Esophagus (tissue), 2 donors: ENCODE measurements around the gene THSD4. TPM values are rescaled to one million over a fixed set of nuclear protein-coding genes. Genes with fewer than 3 reads are reported as not detected.

Experiments used
- H3K27ac ChIP-seq, 2 donors: one replicate each; pipeline ENCODE4 v1.5.1; 2013; ENCODE audit warnings: low read depth in 2 of 2, mild to moderate bottlenecking in 2 of 2, inconsistent platforms in 1 of 2, low read length in 1 of 2, moderate library complexity in 1 of 2
- H3K27me3 ChIP-seq, 2 donors: one replicate each; pipeline ENCODE4 v1.6.1; 2013; ENCODE audit warnings: low read length in 2 of 2, control low read depth in 1 of 2, mild to moderate bottlenecking in 1 of 2; ENCODE audit not compliant: insufficient read depth in 2 of 2, control insufficient read depth in 1 of 2
- H3K36me3 ChIP-seq, 2 donors: one replicate each; pipeline ENCODE4 v1.6.1; 2013; ENCODE audit warnings: low read length in 1 of 2; ENCODE audit not compliant: control insufficient read depth in 2 of 2, insufficient read depth in 2 of 2
- H3K4me1 ChIP-seq, 2 donors: one replicate each; pipeline ENCODE4 v1.6.1; 2013; ENCODE audit warnings: low read length in 1 of 2; ENCODE audit not compliant: control insufficient read depth in 2 of 2, insufficient read depth in 2 of 2
- H3K4me3 ChIP-seq, 2 donors: one replicate each; pipeline ENCODE4 v1.5.1; 2013; ENCODE audit warnings: low read length in 2 of 2, mild to moderate bottlenecking in 2 of 2, low read depth in 1 of 2, moderate library complexity in 1 of 2
- H3K9me3 ChIP-seq, 2 donors: one replicate each; pipeline ENCODE4 v1.6.1; 2013; ENCODE audit warnings: mild to moderate bottlenecking in 2 of 2, low read depth in 1 of 2, low read length in 1 of 2, moderate library complexity in 1 of 2; ENCODE audit not compliant: control insufficient read depth in 2 of 2, insufficient read depth in 1 of 2
- WGBS, 2 donors: extraction: QIAGEN DNeasy Blood & Tissue Kit; methylation state at CpG; one replicate each; pipeline ENCODE4 v1.1.7; 2013; 5-methylcytosine and 5-hydroxymethylcytosine counted together
- polyA plus RNA-seq, 2 donors: library from polyadenylated mRNA; stranded (reverse); fragments of 200-250 nt; gene quantifications; one replicate each; pipeline ENCODE4 v1.2.3, GENCODE V29; 2013
- donor health status: healthy with polysubstance abuse.
- donor health status: Bipolar disorder and iron deficiency.

The THSD4 gene
- polyA plus RNA-seq, 2 donors = 34.1 to 49.7 TPM

DNA sequence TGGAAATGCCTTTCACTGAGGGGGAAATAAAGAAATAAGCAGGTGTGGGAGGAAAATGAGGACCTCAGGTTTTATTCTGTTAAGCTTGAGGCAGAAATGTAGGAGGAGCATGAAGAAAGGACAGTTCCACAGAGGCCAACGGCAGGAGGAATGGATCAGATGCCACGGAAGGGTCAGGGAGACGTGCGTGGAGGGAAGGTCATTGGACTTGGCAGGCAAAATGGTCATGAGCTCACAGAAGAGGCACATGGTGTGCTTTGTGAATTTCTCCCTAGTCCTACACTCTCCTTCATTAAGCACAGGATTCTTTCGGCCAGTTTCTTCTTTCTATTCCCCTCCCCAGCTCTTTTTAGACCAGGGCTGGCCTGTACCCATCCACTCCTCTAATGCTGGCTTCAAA is 32.5 kb upstream of the THSD4 start:
- H3K27ac ChIP-seq = no peak overlapping the region
- peaks cover 0 to 5% of the 10 kb centered on the region in 2 donors for H3K4me1 ChIP-seq
- H3K9me3 ChIP-seq = no peaks in the 10 kb centered on the region
- H3K4me3 ChIP-seq = no peak overlapping the region
- H3K36me3 ChIP-seq = no peaks in the 10 kb centered on the region
- 71 to 72% methylated on average over 5 of the region's 5 CpGs for WGBS, 2 donors
- H3K27me3 ChIP-seq = no peaks in the 10 kb centered on the region

DNA sequence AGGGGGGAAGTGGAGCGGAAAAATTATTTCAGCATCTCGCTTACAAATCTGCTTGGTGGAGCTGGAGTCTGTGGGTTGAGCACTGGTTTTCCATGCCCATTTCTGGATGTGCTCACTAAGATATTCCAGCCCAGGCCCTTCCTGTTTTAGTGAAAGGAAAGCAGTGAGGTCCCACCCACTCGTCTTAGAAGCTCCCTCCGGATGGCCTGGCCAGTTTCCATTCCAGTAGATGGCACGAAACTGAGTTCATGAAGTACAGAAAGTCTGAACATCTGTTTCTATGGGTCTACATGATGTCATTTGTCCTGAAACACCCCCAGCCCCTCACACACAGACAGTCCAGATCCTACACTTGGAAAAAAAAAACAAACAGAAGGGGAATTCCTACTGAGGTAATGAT is 31.9 kb upstream of the THSD4 start:
- Histone ChIP-seq H3K27me3 (no peaks in the 10 kb centered on the region), H3K4me3 (no peak overlapping the region), H3K9me3 (no peaks in the 10 kb centered on the region), H3K36me3 (no peaks in the 10 kb centered on the region), H3K27ac (no peak overlapping the region), H3K4me1 (peaks cover 0 to 5% of the 10 kb centered on the region in 2 donors)
- WGBS, 2 donors = 61 to 64% methylated on average over 5 of the region's 5 CpGs

DNA sequence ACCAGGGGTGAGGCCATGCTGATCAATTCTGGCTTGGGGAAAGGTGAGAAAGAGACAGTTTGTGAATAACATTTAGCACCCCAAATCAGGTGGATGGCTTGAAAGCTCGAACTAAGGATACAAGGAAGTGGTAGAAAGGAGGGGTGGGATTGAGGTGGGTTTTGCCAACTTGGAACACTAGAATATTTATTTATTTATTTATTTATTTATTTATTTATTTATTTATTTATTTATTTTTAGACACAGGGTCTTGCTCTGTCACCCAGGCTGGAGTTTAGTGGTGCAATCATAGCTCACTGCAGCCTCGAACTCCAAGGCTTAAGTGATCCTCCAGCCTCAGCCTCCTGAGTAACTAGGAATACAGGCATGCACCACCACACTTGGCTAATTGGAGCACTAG is 31.0 kb upstream of the THSD4 start:
- Histone ChIP-seq H3K36me3 (no peaks in the 10 kb centered on the region), H3K27ac (no peak overlapping the region), H3K9me3 (no peaks in the 10 kb centered on the region), H3K4me3 (no peak overlapping the region), H3K4me1 (peaks cover 0 to 5% of the 10 kb centered on the region in 2 donors), H3K27me3 (no peaks in the 10 kb centered on the region)
- 91% methylated on average over 2 of the region's 2 CpGs for WGBS, 2 donors

DNA sequence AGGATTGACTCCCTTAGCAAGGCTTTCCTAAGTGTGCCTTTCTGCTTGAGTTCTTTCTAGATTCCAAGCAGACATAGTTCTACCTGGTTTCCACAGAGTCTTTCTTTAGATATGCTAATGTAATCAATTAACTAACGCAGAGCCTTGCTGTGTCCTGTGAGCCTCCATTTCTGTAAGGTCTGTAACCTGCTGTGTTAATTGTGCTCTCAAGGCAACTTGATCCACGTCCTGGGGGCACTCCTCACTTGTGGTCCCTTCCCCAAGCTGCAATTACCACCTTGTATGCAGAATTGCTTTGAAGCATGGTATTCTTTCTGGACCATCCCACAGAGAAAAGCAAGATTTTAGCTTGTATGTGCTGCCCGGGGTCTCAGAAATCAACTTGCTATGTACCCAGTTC is 29.5 kb upstream of the THSD4 start:
- no peaks in the 10 kb centered on the region for H3K27me3 ChIP-seq
- WGBS, 2 donors = 77 to 84% methylated on average over 3 of the region's 3 CpGs
- no peaks in the 10 kb centered on the region for H3K4me1 ChIP-seq
- H3K27ac ChIP-seq = no peak overlapping the region
- no peaks in the 10 kb centered on the region for H3K36me3 ChIP-seq
- no peak overlapping the region for H3K4me3 ChIP-seq
- H3K9me3 ChIP-seq = no peaks in the 10 kb centered on the region

DNA sequence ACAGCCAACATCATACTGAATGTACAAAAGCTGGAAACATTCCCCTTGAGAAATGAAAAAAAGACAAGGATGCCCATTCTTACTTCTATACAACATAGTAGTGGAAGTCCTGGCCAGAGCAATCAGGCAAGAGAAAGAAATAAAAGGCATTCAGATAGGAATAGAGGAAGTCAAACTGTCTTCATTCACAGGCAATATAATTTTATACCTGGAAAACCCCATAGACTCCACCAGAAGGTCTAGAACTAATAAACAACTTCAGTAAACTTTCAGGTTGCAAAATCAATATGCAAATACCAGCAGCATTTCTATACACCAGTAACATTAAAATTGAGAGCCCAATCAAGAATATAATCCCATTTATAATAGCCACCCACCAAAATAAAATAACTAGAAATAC is 27.1 kb upstream of the THSD4 start:
- Histone ChIP-seq H3K9me3 (no peaks in the 10 kb centered on the region), H3K4me3 (no peak overlapping the region), H3K27ac (no peak overlapping the region), H3K36me3 (no peaks in the 10 kb centered on the region), H3K4me1 (no peaks in the 10 kb centered on the region), H3K27me3 (no peaks in the 10 kb centered on the region)

DNA sequence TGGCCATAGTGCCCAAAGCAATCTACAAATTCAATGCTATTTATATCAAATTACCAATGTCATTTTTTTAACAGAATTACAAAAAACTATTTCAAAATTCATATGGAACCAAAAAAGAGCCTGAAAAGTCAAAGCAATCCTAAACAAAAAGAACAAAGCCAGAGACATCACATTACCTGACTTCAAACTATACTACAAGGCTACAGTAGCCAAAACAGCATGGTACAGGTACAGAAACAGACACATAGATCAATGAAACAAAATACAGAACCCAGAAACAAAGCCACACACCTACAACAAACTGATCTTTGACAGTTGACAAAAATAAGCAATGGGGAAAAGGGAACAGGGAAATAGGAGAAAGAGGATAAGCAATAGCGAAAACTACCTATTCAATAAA is 26.6 kb upstream of the THSD4 start:
- Histone ChIP-seq H3K4me1 (no peaks in the 10 kb centered on the region), H3K36me3 (no peaks in the 10 kb centered on the region), H3K27me3 (no peaks in the 10 kb centered on the region), H3K4me3 (no peak overlapping the region), H3K9me3 (no peaks in the 10 kb centered on the region), H3K27ac (no peak overlapping the region)
- 98 to 100% methylated on average over 1 of the region's 1 CpG for WGBS, 2 donors

DNA sequence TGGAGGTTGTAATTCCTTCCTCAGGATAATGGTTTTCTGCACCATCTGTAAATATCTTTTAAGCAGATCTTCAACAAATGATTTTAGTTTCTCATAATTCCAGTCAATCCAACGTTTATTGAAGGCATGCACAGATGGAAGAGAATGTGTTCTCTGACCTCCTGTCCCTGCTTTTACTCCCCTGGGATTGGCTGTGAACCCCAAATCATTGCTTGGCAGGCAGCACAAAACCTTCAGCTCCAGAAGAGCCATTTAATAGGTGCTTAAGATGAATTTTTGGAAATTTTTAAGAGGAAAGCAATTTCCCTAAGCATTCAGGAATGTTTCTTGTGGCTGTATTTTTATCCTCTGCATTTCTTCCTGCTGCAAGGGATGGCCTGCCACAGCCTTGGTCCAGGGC is 25.5 kb upstream of the THSD4 start:
- Histone ChIP-seq H3K9me3 (no peaks in the 10 kb centered on the region), H3K4me1 (no peaks in the 10 kb centered on the region), H3K4me3 (no peak overlapping the region), H3K36me3 (no peaks in the 10 kb centered on the region), H3K27me3 (no peaks in the 10 kb centered on the region), H3K27ac (no peak overlapping the region)
- 47 to 49% methylated on average over 1 of the region's 1 CpG for WGBS, 2 donors

DNA sequence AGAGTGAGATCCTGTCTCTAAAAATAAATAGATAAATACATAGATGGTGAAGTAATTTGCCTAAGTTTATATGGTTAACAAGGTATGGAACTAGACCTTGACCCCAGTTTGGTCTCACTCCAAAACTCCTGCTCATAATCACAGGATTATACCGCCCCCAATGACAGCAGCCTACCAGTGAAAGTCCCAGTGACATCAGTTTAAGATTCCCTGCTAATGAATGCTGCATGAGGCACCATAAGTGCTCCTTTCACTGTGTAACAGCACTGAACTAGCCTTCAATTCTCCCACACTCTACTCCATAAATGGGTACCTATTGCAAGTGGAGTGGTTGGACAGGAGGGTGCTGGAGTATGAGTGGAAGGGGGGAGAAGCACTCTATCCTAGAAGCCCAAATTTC is 23.7 kb upstream of the THSD4 start:
- Histone ChIP-seq H3K4me1 (no peaks in the 10 kb centered on the region), H3K27ac (no peak overlapping the region), H3K36me3 (no peaks in the 10 kb centered on the region), H3K9me3 (no peaks in the 10 kb centered on the region), H3K4me3 (no peak overlapping the region), H3K27me3 (no peaks in the 10 kb centered on the region)
- 80 to 85% methylated on average over 1 of the region's 1 CpG for WGBS, 2 donors

DNA sequence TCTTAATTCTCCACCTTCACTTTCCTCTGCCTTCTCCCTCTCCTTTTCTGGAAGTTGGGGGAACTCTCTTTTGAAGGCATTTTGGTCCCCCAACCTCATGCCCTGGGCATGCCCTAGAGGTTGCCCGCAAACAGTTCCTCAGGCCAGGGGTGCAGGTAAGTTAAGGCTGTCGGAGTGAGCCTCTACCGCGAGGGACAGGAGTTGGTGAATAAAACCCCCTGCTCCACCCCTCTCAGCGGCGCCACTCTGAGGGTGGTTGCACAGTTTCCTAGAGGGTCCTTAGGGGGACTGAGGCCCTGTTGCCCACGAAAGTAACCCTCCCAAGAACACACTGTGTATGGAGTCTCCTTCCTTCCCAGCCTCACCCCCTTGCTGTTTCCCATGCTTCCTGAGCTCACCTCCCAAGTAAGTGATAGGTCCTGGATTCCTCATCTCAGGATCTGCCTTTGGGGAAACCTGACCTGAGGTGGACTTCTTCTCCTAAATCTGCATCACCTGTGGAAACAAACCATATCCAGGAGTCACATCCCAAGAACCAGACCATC is 23.1 kb upstream of the THSD4 start:
- H3K4me1 ChIP-seq = no peaks in the 10 kb centered on the region
- H3K9me3 ChIP-seq = no peaks in the 10 kb centered on the region
- H3K36me3 ChIP-seq = no peaks in the 10 kb centered on the region
- WGBS, 2 donors = 93 to 95% methylated on average over 7 of the region's 7 CpGs
- H3K27ac ChIP-seq = no peak overlapping the region
- H3K4me3 ChIP-seq = no peak overlapping the region
- no peaks in the 10 kb centered on the region for H3K27me3 ChIP-seq

DNA sequence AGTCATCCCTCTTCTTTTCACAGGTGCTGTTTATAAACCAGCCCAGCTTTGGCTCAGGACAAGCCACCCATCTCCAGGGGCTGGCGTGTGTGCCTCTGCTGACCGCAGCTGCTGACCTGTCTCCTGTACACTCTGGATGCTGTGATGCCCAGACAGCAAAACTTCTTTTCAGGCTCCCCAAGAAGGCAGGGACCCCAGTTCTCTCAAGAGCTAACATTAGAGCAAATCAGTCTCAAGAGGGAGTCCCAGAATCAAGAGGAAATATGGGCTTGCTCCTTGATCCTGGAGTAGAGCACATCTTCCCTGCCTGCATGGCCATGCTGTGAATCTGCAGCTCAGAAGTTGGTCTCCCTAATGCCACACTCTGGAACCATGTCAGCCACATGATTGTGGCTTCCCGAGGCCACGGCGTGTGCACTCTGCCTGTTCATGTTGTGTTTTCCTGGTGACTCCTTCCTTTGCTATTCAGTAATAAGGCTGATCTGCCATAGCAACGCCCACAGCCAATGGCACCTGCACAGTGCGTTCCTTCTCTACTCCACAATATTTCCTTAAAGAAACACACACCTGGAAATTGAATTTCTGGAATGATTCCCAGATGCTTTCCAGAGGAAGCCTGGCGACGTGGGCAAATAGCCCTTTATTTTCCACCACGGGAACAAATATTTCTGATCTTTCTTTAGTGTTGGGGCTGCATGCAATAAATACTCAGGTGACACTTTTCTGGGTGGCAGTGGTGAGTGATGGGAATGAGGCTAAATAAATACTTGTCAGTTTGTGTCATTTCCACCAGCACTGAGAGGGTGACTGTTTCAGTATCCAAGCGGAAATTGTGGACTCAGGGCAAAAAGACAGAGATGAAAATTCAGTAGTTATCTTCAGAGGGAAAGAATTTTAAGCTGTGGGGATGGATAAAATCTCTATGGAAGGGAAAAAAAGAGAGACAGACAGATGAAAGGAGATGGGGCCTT is 21.9 kb upstream of the THSD4 start:
- H3K27ac ChIP-seq = no peak overlapping the region

More for the DNA sequence above, 21.9 kb upstream of the THSD4 start:
- Histone ChIP-seq H3K36me3 (no peaks in the 10 kb centered on the region), H3K9me3 (no peaks in the 10 kb centered on the region), H3K4me1 (no peaks in the 10 kb centered on the region), H3K27me3 (no peaks in the 10 kb centered on the region), H3K4me3 (no peak overlapping the region)
- 47 to 55% methylated on average over 11 of the region's 11 CpGs for WGBS, 2 donors
